IPS DF 6.9 (cell line): ENCODE data around the gene DDO.

Source experiments
- DNase-seq: peaks from one replicate; pipeline ENCODE4 v3.0.0-alpha.2; 2013; ENCODE audit warnings: low read depth, low spot score
- H3K27ac ChIP-seq: one replicate; pipeline ENCODE4 v1.5.1; 2013; ENCODE audit warnings: low read length, control low read depth
- H3K27me3 ChIP-seq: 2 replicates; pipeline ENCODE4 v1.6.1; 2013; ENCODE audit warnings: mild to moderate bottlenecking, low read length; ENCODE audit not compliant: control insufficient read depth, insufficient read depth
- H3K36me3 ChIP-seq: 2 replicates; pipeline ENCODE4 v1.6.1; 2013; ENCODE audit warnings: low read length; ENCODE audit not compliant: control insufficient read depth, insufficient read depth
- H3K4me1 ChIP-seq: 2 replicates; pipeline ENCODE4 v1.6.1; 2013; ENCODE audit warnings: low read length; ENCODE audit not compliant: control insufficient read depth, insufficient read depth
- H3K4me3 ChIP-seq: 2 replicates; pipeline ENCODE4 v1.5.1; 2013; ENCODE audit warnings: mild to moderate bottlenecking, low read length
- H3K9me3 ChIP-seq: 2 replicates; pipeline ENCODE4 v1.6.1; 2013; ENCODE audit warnings: low read length, inconsistent platforms; ENCODE audit not compliant: control insufficient read depth, insufficient read depth
- WGBS: extraction: QIAGEN DNeasy Blood & Tissue Kit; methylation state at CpG from one replicate; pipeline ENCODE4 v1.1.7; 2013; ENCODE audit warnings: mixed read lengths, missing lambda C conversion rate; ENCODE audit not compliant: insufficient read length, insufficient coverage; 5-methylcytosine and 5-hydroxymethylcytosine counted together

The DDO gene

DNA sequence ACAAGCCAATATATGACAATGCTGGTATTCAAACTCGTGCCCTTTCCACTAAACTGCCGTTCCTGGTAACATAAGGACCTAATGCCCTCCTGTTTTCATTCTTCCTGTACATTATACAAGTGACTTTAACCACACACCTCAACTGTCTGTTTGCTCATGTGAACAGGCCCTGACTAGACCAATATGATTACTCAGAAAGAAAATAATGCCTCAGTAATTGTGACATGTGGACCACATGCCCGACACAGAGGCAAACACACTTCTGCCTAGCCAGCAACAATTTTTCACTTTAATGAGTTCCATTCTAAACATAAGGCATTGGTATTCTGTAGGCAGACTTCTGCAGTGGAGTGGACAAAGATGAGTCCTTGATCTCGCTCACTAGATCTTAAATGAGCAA lies 31.0 kb upstream of the DDO start:
- no CpG with 5 or more reads among the region's 4 CpGs for WGBS
- DNase-seq = no peak
- Histone ChIP-seq H3K27me3 (no peaks in the 10 kb centered on the region), H3K4me1 (no peaks in the 10 kb centered on the region), H3K9me3 (no peaks in the 10 kb centered on the region), H3K27ac (no peak overlapping the region), H3K4me3 (no peak overlapping the region), H3K36me3 (no peaks in the 10 kb centered on the region)

DNA sequence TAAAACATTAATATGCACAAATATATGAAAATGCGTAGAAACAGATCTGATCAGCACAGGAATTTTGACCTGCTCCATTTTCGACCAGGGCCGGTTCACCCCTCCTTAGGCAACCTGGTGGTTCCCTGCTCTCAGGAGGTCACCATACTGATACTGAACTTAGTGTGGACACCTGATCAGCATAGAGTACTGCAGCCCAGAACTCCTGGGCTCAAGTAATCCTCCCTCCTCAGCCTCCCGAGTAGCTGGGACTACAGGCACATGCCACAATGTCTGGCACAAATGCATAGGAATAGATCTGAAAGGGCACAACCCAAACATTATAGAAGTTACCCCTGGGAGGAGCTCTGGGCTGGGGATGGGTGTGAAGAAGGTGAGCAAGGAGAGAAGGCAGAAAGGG lies 24.7 kb upstream of the DDO start:
- no peak overlapping the region for H3K4me3 ChIP-seq
- no CpG with 5 or more reads among the region's 4 CpGs for WGBS
- no peaks in the 10 kb centered on the region for H3K9me3 ChIP-seq
- H3K4me1 ChIP-seq = no peaks in the 10 kb centered on the region
- H3K27ac ChIP-seq = no peak overlapping the region
- no peak for DNase-seq
- H3K27me3 ChIP-seq = no peaks in the 10 kb centered on the region
- no peaks in the 10 kb centered on the region for H3K36me3 ChIP-seq

DNA sequence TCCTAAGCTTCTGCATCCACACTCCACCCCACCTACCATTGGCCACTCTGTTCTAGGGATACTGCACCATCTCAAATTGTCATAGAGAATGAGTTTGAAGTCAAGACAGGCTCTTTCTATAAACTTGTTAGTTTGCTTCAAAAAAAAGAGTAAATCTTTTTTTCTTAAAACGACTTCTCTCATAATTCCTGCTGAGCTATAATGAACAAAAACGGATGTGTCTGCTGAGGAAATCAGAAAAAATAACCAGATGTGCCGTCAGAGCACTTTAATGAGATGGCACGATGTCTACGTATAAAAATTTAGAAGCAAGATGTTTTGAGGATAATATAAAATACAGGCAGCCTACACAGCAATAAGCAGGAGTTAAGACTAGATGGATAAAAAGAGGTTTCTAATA lies 24.0 kb upstream of the DDO start:
- Histone ChIP-seq H3K27ac (no peak overlapping the region), H3K36me3 (no peaks in the 10 kb centered on the region), H3K4me3 (no peak overlapping the region), H3K9me3 (no peaks in the 10 kb centered on the region), H3K4me1 (no peaks in the 10 kb centered on the region), H3K27me3 (no peaks in the 10 kb centered on the region)
- no peak for DNase-seq
- no CpG with 5 or more reads among the region's 5 CpGs for WGBS

DNA sequence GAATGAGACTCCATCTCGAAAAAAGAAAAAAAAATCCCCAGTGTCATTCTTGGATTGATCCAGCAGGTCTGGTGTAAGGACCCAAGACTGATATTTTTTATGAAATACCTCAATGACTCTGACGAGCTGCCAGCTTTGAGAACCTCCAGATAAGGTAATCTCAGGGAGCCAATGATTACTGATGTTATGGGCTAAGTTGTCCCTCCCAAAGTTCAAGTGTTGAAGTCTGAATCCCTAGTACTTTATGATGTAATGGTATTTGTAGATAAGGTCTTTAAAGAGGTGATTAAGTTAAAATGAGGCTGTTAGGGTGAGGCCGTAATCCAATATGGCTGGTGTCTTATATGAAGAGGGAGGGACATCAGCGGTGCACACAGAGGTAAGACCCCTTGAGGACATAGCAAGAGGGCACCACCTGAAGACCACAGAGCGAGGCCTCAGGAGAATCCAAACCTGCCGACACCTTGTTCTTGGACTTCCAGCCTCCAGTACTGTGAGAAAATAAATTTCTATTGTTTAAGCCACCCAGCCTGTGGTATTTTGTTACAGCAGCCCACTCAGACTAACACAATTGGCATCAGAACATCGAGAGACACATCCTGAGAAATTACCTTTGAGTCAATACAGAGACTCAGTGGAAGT lies 19.7 kb upstream of the DDO start:
- H3K4me1 ChIP-seq = 0 out of 2 replicates have a peak, but pooled peaks cover 3% of the 10 kb centered on the region
- no peak overlapping the region for H3K4me3 ChIP-seq
- DNase-seq = no peak
- H3K27ac ChIP-seq = no peak overlapping the region
- no peaks in the 10 kb centered on the region for H3K9me3 ChIP-seq
- no CpG with 5 or more reads among the region's 7 CpGs for WGBS
- H3K27me3 ChIP-seq = no peaks in the 10 kb centered on the region
- H3K36me3 ChIP-seq = no peaks in the 10 kb centered on the region

DNA sequence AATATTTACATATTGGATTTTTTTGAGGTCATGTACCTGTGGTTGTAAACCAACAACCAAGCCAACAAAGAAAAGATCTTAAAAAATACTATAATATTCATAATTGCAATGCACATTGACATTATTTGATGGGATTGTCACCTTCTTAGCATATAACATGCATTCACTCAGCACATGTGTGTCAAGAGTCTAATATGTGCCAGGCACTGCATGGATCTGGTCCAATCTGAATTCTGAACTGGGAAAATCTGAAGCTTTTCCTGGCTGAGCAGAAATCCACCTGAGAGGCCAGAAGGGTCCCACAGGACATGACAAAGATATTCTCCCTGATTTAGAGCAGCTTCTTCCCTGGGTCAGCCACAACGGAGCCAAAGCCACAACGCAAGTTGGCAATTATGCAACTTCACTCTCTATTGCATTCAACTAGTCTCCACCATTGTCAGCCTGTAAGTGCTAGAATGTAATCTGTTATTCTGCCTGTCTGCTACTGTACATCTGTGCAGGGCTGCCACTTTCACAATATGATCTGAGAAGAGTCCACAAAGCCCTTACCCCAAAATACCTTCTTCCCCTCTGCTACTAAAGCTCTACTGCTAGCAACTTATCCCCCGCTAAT lies 17.0 kb upstream of the DDO start:
- no peak for DNase-seq
- no CpG with 5 or more reads among the region's 3 CpGs for WGBS
- no peaks in the 10 kb centered on the region for H3K36me3 ChIP-seq
- H3K9me3 ChIP-seq = no peaks in the 10 kb centered on the region
- H3K27ac ChIP-seq = no peak overlapping the region
- no peaks in the 10 kb centered on the region for H3K27me3 ChIP-seq
- H3K4me3 ChIP-seq = no peak overlapping the region
- H3K4me1 ChIP-seq = 0 out of 2 replicates have a peak, but pooled peaks cover 3% of the 10 kb centered on the region

DNA sequence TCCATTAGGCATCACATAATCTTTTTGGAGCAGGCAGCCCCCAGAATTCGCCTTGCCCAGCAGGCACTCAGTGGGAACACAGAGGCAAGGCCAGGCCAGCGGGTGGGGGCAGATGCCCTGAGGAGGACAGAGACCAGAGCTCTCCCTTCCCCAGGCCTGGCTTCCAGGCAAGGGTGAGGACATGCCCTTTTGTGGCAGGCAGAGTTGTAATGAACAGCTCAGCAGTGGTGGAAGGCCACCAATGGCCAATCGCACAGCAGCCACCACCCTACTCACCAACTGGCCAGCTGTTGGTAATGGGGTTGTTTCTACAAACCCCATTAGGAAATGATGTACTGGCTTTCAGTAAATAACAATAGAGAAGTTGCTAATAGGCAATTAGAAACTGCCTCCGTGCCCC lies 15.4 kb upstream of the DDO start:
- H3K9me3 ChIP-seq = no peaks in the 10 kb centered on the region
- H3K27me3 ChIP-seq = no peaks in the 10 kb centered on the region
- no peak overlapping the region for H3K4me3 ChIP-seq
- WGBS = no CpG with 5 or more reads among the region's 4 CpGs
- H3K4me1 ChIP-seq = 0 out of 2 replicates have a peak, but pooled peaks cover 3% of the 10 kb centered on the region
- no peak for DNase-seq
- H3K36me3 ChIP-seq = no peaks in the 10 kb centered on the region
- H3K27ac ChIP-seq = no peak overlapping the region

DNA sequence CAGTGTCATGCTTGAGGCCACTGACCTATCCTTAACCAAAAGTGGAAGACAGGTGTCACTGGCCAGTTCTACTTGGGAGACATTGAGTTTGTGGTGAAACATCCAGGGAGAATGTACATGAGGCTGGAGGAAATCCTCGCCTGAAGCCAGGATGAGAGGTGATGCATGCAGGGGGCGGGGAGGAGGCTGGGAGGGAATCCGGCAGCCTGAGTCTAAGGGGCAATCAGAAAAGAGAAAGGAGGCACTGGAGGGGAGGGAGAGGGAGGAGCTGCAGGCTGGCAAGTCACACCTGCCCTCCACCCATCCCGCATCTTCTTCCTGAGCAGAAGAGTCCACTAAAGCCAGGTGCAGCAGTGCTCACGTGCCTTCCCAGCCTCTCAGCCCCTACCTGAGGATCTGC lies 14.9 kb upstream of the DDO start:
- Histone ChIP-seq H3K4me1 (0 out of 2 replicates have a peak, but pooled peaks cover 3% of the 10 kb centered on the region), H3K36me3 (no peaks in the 10 kb centered on the region), H3K27me3 (no peaks in the 10 kb centered on the region), H3K27ac (no peak overlapping the region), H3K4me3 (no peak overlapping the region), H3K9me3 (no peaks in the 10 kb centered on the region)
- no peak for DNase-seq
- WGBS = no CpG with 5 or more reads among the region's 5 CpGs

DNA sequence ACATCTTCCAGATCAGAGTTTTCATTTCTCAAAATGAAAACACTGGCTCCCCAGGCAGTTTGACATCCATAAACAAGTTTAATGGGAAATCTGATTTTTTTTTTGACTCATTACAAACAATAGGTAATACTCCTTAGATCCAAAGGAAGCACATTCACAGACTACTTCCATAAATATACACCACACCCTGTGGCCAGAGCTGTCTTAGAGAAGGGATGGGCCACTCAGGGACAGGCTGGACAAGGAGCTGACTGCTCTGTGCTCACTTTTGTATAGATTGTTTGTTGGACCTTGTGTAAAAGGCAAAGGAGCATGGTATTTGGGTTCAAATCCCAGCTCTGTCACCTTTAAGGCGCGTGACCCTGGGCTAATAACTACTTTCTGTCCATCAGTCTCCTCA lies 12.8 kb upstream of the DDO start:
- H3K27ac ChIP-seq = no peak overlapping the region
- no peak for DNase-seq
- H3K4me1 ChIP-seq = 0 out of 2 replicates have a peak, but pooled peaks cover 3% of the 10 kb centered on the region
- no peak overlapping the region for H3K4me3 ChIP-seq
- no peaks in the 10 kb centered on the region for H3K27me3 ChIP-seq
- H3K36me3 ChIP-seq = no peaks in the 10 kb centered on the region
- no CpG with 5 or more reads among the region's 2 CpGs for WGBS
- H3K9me3 ChIP-seq = no peaks in the 10 kb centered on the region

DNA sequence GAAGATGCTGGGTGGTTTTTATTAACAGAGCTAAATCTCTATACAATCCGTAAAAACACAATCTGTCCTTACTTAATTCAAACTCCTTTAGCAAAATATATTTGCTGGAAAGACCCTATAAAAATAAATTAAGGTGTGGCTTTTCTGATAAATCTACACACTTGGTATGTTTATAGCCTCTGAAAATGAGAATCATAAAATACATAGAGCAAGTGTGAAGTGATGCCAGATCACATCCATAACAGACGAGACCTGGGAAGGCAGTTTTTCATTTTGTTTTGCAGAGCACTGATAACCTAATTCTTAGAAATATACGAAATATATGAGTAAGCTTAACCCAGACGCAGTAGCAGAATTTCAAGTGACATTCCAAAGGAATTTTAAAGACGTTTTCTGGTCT lies 10.4 kb upstream of the DDO start:
- no peaks in the 10 kb centered on the region for H3K36me3 ChIP-seq
- no peak overlapping the region for H3K27ac ChIP-seq
- H3K4me3 ChIP-seq = no peak overlapping the region
- H3K27me3 ChIP-seq = no peaks in the 10 kb centered on the region
- WGBS = no CpG with 5 or more reads among the region's 5 CpGs
- DNase-seq = no peak
- H3K9me3 ChIP-seq = no peaks in the 10 kb centered on the region
- 0 out of 2 replicates have a peak, but pooled peaks cover 3% of the 10 kb centered on the region for H3K4me1 ChIP-seq

DNA sequence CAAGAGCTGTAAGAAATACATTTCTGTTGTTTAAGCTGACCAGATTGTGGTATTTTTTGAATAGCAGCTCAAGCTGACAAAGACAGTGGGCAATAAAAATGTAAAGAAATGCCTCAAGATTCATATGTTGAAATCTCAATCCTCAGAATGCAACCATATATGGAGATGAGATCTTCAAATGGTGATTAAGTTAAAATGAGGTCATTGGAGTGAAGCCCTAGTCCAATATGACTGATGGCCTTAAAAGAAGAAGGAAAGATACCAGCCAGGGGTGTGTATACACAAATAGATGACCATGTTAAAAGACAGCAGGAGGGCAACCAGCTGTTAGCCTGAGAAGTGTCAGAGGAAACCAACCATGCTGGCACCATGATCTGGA lies 7.1 kb upstream of the DDO start:
- H3K27me3 ChIP-seq = no peaks in the 10 kb centered on the region
- H3K4me3 ChIP-seq = no peak overlapping the region
- H3K36me3 ChIP-seq = no peaks in the 10 kb centered on the region
- H3K27ac ChIP-seq = no peak overlapping the region
- DNase-seq = no peak
- no peaks in the 10 kb centered on the region for H3K9me3 ChIP-seq
- H3K4me1 ChIP-seq = no peaks in the 10 kb centered on the region
